ENCODE data around the gene GNAZ.

Gene GNAZ

DNA sequence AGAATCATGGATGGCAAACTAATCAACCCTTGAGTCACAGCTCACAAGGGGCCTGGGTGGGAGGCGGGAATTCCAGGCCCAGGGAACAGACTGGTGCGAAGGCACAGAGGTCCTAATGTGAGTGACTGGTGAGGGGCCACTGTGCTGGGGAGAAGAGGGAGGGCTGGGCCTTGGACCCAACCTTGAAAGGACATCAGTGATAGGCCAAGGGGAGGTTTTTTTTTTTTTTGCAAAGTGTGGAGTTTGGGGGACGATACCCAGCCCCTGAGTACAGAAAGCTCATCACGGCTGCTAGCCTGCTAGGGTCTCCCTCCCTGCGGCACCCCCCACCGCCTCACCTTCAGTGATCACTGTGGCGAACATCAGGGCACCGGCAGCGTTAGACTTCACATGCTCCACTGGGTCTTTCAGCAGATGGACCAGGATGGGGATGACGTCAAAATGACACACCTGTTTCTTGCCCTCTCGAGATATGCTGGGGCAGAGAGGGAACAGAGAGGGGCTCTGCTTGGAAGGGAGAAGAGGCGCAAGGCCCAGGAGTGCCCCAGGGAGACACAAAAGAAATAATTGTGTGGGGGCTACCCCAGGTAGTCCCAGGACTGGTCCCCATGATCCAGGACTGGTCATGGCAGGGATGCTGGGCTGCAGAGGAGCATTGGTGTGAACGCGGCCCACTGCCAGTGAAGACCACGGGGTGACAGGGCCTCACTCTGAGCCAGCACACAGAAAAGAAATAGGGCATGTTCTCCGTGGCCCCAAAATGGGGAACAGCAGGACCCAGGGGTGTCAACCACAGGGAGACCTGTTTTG lies 8.6 kb upstream of the GNAZ start:
- TF ChIP-seq, protein P1, sequence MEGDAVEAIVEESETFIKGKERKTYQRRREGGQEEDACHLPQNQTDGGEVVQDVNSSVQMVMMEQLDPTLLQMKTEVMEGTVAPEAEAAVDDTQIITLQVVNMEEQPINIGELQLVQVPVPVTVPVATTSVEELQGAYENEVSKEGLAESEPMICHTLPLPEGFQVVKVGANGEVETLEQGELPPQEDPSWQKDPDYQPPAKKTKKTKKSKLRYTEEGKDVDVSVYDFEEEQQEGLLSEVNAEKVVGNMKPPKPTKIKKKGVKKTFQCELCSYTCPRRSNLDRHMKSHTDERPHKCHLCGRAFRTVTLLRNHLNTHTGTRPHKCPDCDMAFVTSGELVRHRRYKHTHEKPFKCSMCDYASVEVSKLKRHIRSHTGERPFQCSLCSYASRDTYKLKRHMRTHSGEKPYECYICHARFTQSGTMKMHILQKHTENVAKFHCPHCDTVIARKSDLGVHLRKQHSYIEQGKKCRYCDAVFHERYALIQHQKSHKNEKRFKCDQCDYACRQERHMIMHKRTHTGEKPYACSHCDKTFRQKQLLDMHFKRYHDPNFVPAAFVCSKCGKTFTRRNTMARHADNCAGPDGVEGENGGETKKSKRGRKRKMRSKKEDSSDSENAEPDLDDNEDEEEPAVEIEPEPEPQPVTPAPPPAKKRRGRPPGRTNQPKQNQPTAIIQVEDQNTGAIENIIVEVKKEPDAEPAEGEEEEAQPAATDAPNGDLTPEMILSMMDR (IDR thresholded peaks at IDR 0.05; ENCODE audit: insufficient read depth, low read depth, low read length, missing control alignments), result no peak
- no peak overlapping the region for H3K4me3 ChIP-seq (ENCODE audit: low read depth, low read length)
- DNase-seq (ENCODE audit: low read depth), result no peak

DNA sequence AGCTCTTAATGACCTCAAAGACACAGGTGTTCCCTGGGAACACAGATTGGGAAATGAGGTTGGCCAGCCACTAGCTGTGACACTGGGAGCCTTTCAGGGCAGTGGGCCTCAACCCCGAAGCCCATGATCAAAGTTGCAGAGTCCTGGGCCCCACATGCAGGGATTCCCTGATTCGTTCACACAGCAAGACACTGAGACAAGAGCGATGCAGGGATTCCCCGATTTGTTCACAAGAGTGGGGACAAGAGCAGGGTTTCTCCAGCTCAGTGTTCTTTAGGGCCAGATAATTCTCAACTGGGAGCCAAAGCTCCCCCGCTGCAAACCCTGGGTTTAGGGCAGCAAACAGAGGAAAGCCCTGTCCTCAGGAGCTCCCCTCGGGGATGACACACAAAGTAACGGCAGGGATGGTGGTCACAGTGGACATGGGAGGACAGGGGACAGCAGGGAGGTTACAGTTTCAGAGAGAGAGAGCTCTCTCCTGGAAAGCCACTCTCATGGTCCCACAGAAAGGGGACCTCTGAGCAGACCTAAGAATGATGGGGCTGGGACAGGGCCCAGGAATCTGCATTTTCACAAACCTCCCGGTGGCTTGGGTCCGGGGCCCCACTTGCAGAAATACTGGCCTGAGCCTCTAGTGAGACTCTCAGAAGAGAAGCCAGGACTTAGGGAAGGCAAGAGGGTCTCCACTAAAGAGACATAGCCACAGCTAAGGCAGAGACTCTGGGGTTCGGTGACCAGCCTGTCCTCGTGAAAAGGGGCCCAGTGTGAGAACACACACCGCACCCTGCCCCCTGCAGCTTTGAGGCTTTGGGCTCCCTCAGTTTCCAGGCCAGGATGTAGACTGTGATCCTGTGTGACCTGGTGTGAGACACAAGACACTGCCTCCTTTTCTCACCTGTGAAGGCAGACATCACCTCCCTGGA lies 7.4 kb upstream of the GNAZ start:
- no peak overlapping the region for H3K4me3 ChIP-seq (ENCODE audit: low read depth, low read length)
- TF ChIP-seq, protein P1 (IDR thresholded peaks at IDR 0.05; ENCODE audit: insufficient read depth, low read depth, low read length, missing control alignments), result no peak
- DNase-seq (ENCODE audit: low read depth), result no peak

DNA sequence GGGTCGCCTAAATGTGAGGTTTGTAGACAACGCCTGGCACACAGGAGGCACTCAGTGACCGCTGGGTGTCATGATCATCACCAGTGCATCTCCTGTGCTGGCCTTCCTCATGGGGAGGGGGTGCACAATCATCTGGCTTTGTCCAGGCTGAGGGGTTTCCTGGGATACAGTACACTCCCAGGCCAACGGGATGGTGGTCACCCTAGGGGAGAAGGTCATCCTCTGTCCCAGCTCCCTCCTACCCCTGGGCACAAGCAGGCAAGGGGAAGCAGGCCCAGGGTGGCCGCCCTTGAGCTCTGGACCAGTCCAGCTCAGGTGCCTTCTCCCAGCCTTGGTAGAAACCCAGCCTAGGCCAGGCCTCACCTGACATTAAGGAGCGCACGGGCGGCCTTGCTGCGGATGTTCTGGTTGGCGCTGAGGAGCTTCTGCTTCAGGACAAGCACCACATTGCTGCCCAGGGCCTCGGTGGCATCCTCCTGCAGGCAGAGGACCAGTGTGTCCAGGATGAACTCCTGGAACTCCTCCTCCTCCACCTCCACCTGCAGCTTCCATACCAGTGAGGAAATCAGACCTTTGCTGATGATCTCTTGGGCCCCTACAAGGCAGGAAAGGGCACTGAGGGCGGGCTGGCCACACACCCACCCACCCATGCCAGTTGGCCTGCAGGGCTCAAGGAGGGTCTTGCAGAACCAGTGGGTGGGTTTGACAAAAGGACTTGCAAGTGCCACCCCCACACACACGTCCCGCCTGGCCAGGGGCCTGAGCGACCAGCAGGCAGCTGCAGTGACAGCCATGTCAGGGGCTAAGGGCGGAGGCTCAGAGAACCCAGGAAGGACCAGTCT lies 6.6 kb upstream of the GNAZ start:
- TF ChIP-seq, protein P1 (IDR thresholded peaks at IDR 0.05; ENCODE audit: insufficient read depth, low read depth, low read length, missing control alignments), result no peak
- no peak overlapping the region for H3K4me3 ChIP-seq (ENCODE audit: low read depth, low read length)
- no peak for DNase-seq (ENCODE audit: low read depth)

DNA sequence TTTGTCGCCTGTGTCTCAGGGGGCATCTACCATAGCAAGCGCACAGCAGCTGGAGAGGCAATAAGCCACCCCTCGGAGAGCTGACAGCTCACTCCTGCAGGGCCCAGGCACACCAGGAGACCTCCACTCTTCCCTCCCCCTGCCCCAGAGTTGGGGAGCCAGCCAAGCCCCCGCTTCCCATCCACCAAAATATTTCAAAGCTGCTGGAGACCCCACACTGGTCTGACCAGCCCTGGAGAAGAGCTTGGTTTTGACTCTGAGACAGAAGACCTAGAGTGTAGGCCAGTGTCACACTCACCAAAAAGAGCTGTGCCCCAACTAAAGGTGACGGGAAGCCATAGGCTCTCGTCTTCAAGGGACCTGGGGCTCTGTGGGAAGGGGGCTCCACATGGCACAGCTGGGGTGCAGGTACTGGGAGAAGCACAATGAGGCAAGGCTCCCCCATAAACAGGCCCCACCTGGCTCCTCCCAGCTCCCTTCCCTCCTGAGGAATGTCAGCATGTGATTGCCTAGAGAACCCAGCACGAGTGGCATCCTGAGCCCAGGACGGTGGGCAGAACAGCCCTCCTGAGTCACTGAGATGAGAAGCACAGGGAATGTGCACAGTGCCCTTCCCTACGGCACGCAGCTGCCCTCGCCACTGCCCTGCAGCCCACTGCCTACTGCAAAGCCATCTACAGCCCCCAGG lies 5.8 kb upstream of the GNAZ start:
- TF ChIP-seq, protein P1 (IDR thresholded peaks at IDR 0.05; ENCODE audit: insufficient read depth, low read depth, low read length, missing control alignments), result no peak
- no peak for DNase-seq (ENCODE audit: low read depth)
- no peak overlapping the region for H3K4me3 ChIP-seq (ENCODE audit: low read depth, low read length)

DNA sequence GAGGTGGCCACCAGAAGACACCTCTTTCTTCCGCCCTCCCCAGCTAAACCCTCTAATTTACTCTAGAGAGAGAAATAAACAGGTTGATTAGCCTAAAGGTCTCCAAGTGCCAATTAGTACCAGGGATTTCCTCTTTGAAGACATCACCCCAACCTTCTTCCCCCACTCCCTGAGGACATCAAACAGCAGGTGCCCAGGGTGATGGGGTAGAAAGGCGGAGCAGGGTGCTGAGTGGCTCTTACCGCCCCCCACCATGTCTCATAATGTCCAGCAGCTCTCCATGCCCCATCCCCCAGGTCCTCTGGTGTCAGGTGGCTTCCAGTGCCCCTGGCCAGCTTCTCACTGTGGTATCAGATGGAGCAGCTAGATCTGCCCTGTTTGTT lies 5.3 kb upstream of the GNAZ start:
- H3K4me3 ChIP-seq (ENCODE audit: low read depth, low read length), result no peak overlapping the region
- DNase-seq (ENCODE audit: low read depth), result no peak
- TF ChIP-seq, protein P1 (IDR thresholded peaks at IDR 0.05; ENCODE audit: insufficient read depth, low read depth, low read length, missing control alignments), result no peak

Data from GM12865 (cell line).